OCI-LY7 (cell line): Measurements from ENCODE around the gene VIPR1. TPM values are rescaled to one million over a fixed set of nuclear protein-coding genes. Genes with fewer than 3 reads are reported as not detected.

ENCODE experiments used
- BruUV-seq: library from RNA; stranded (reverse); fragments of 400-500 nt; replicated peaks from 2 replicates; lab custom pipeline; 2021; lab: Mats Ljungman, UMichigan
- CTCF ChIA-PET: fragments of 300-600 bp; sonication (Branson Sonifier 250); formaldehyde crosslinking; loops from one replicate; lab custom pipeline; 2022; ENCODE audit warnings: antibody characterized with exemption; ENCODE audit not compliant: unreplicated experiment; lab: Charles Lee
- POLR2A ChIA-PET: fragments of 300-600 bp; sonication (Branson Sonifier 250); formaldehyde crosslinking; loops from one replicate; lab custom pipeline; 2022; ENCODE audit warnings: antibody characterized with exemption; lab: Charles Lee
- DNase-seq: peaks from one replicate; pipeline ENCODE4 v3.0.0-alpha.2; 2015; ENCODE audit warnings: low spot score
- H2AFZ ChIP-seq: fragments of 200-600 bp; sonication (generic), shearing (Covaris generic); 2 replicates; pipeline ENCODE4 v1.6.1; 2014; ENCODE audit warnings: mild to moderate bottlenecking, antibody characterized with exemption, low read length, moderate library complexity
- H3K27ac ChIP-seq: fragments of 200-600 bp; sonication (generic); 2 replicates; pipeline ENCODE4 v1.5.1; 2014; ENCODE audit warnings: mixed run types, low read depth, mild to moderate bottlenecking, moderate library complexity, low read length, inconsistent platforms; ENCODE audit not compliant: poor library complexity, severe bottlenecking
- H3K36me3 ChIP-seq: fragments of 200-600 bp; sonication (generic); 2 replicates; pipeline ENCODE4 v1.6.1; 2014; ENCODE audit warnings: mild to moderate bottlenecking, antibody characterized with exemption, low read length, moderate library complexity, mixed read lengths; ENCODE audit not compliant: insufficient read depth
- H3K4me1 ChIP-seq: fragments of 200-600 bp; sonication (generic); 2 replicates; pipeline ENCODE4 v1.5.1; 2014; ENCODE audit warnings: mild to moderate bottlenecking, low read length; ENCODE audit not compliant: insufficient read depth, poor library complexity, severe bottlenecking
- H3K4me2 ChIP-seq: fragments of 200-600 bp; sonication (generic); 2 replicates; pipeline ENCODE4 v1.6.1; 2014; ENCODE audit warnings: mild to moderate bottlenecking, low read length
- H3K4me3 ChIP-seq: fragments of 200-600 bp; sonication (generic); 2 replicates; pipeline ENCODE4 v1.5.1; 2014; ENCODE audit warnings: mild to moderate bottlenecking, low read depth, low read length; ENCODE audit not compliant: poor library complexity, severe bottlenecking
- H3K79me2 ChIP-seq: fragments of 200-600 bp; sonication (generic); 2 replicates; pipeline ENCODE4 v1.6.1; 2016; ENCODE audit warnings: low read depth, mild to moderate bottlenecking, low read length, moderate library complexity, mixed read lengths; ENCODE audit not compliant: insufficient read depth
- H3K9me2 ChIP-seq: fragments of 200-600 bp; sonication (generic); 2 replicates; pipeline ENCODE4 v1.6.1; 2016; ENCODE audit warnings: mild to moderate bottlenecking, low read length, mixed read lengths; ENCODE audit not compliant: insufficient read depth
- H3K9me3 ChIP-seq: fragments of 200-600 bp; sonication (generic); 2 replicates; pipeline ENCODE4 v1.6.1; 2014; ENCODE audit warnings: mild to moderate bottlenecking, mixed run types, low read length, mixed read lengths
- H4K20me1 ChIP-seq: fragments of 200-600 bp; sonication (generic); 2 replicates; pipeline ENCODE4 v1.6.1; 2014; ENCODE audit warnings: mild to moderate bottlenecking, antibody characterized with exemption, low read length, moderate library complexity, mixed read lengths; ENCODE audit not compliant: insufficient read depth
- CTCF ChIP-seq: fragments of 200-600 bp; sonication (generic); conservative IDR thresholded peaks from 2 replicates; pipeline ENCODE4 v1.5.1; 2014; ENCODE audit warnings: mild to moderate bottlenecking, antibody characterized with exemption, low read length, moderate library complexity, mixed read lengths
- EZH2phosphoT487 ChIP-seq: fragments of 200-600 bp; sonication (generic); IDR thresholded peaks from 2 replicates; pipeline ENCODE4 v1.6.1; 2018; ENCODE audit warnings: low read depth, borderline replicate concordance, mild to moderate bottlenecking, mixed run types, antibody characterized with exemption, low read length, moderate library complexity, mixed read lengths
- intact Hi-C: fragments of 100-400 bp; cut with micrococcal nuclease; formaldehyde crosslinking; loops from one replicate; pipeline ENCODE4 v1.10.0; 2022; ENCODE audit not compliant: unreplicated experiment
- total RNA-seq, 2 experiments: library from RNA; depleted of rRNA in 1 of 2; stranded (reverse); fragments of >200 nt in 1 of 2; shearing (Covaris generic) in 1 of 2; gene quantifications; 2 replicates each; pipeline ENCODE4 v1.2.3, GENCODE V29; 2014 to 2022

VIPR1 gene
- total RNA-seq, 2 experiments from 2014 or later, result not detected

GRCh38 chr3:42468111-42468510, 34.3 kb upstream of the VIPR1 start:
- Histone ChIP-seq H3K27ac (no peak overlapping the region), H3K9me2 (no peaks in the 10 kb centered on the region), H3K4me1 (no peaks in the 10 kb centered on the region), H4K20me1 (no peaks in the 10 kb centered on the region), H2AFZ (no peak overlapping the region), H3K9me3 (no peaks in the 10 kb centered on the region), H3K4me3 (no peak overlapping the region), H3K36me3 (no peaks in the 10 kb centered on the region), H3K4me2 (no peak overlapping the region), H3K79me2 (no peaks in the 10 kb centered on the region)
- ChIA-PET POLR2A (no interaction called here), CTCF (no interaction called here)
- TF ChIP-seq CTCF (no peak), EZH2phosphoT487 (no peak)
- BruUV-seq, result no TSS peak
- no peak for DNase-seq
- intact Hi-C loops, result no loop called here

- no peak for TF ChIP-seq CTCF
- TF ChIP-seq EZH2phosphoT487, result no peak
- no TSS peak for BruUV-seq
Measured at GRCh38 chr3:42472555-42472954, 29.9 kb upstream of the VIPR1 start.

GRCh38 chr3:42473083-42473932, 29.1 kb upstream of the VIPR1 start:
- Histone ChIP-seq H2AFZ (no peak overlapping the region), H3K4me2 (no peak overlapping the region), H3K9me3 (no peaks in the 10 kb centered on the region), H3K27ac (no peak overlapping the region), H3K36me3 (no peaks in the 10 kb centered on the region), H3K4me3 (no peak overlapping the region), H3K9me2 (no peaks in the 10 kb centered on the region), H3K79me2 (no peaks in the 10 kb centered on the region), H4K20me1 (no peaks in the 10 kb centered on the region), H3K4me1 (no peaks in the 10 kb centered on the region)
- CTCF ChIA-PET, result no interaction called here
- POLR2A ChIA-PET, result interaction anchor here (0.5 kb wide), 1 partner anchor 1626 kb away, joined by 3 read pairs; no protein-coding TSS in a partner anchor
- no peak for TF ChIP-seq CTCF
- no peak for TF ChIP-seq EZH2phosphoT487
- BruUV-seq, result no TSS peak
- DNase-seq, result no peak
- intact Hi-C loops, result no loop called here

More at GRCh38 chr3:42472555-42472954, 29.9 kb upstream of the VIPR1 start:
- DNase-seq, result no peak
- POLR2A ChIA-PET, result interaction anchor here (0.5 kb wide), 1 partner anchor 1626 kb away, joined by 3 read pairs; no protein-coding TSS in a partner anchor
- H3K4me2 ChIP-seq, result no peak overlapping the region
- H3K79me2 ChIP-seq, result no peaks in the 10 kb centered on the region
- intact Hi-C loops, result no loop called here
- H2AFZ ChIP-seq, result no peak overlapping the region
- H3K4me3 ChIP-seq, result no peak overlapping the region
- H3K36me3 ChIP-seq, result no peaks in the 10 kb centered on the region
- no peaks in the 10 kb centered on the region for H3K4me1 ChIP-seq
- no peaks in the 10 kb centered on the region for H3K9me3 ChIP-seq
- H3K27ac ChIP-seq, result no peak overlapping the region
- CTCF ChIA-PET, result no interaction called here
- H4K20me1 ChIP-seq, result no peaks in the 10 kb centered on the region
- no peaks in the 10 kb centered on the region for H3K9me2 ChIP-seq
